SK-N-SH treated with all-trans-retinoic acid at 6 μM for 48 hours (cell line): ENCODE results near the gene OVCA2.
"Not testable (repeated sequence)": the region's sequence is repeated elsewhere in the genome, so short reads cannot be mapped to it uniquely, and the experiment has no call there.

Experiments
- CREB5 ChIP-seq: fragments of 250-450 bp; sonication (Bioruptor Pico); IDR thresholded peaks from 2 replicates; pipeline ENCODE4 v1.5.1; 2020; ENCODE audit warnings: low read depth, mild to moderate bottlenecking, moderate library complexity
- RARB ChIP-seq: fragments of 250-450 bp; sonication (Bioruptor Pico); IDR thresholded peaks from 2 replicates; pipeline ENCODE4 v1.8.0; 2021; ENCODE audit warnings: mild to moderate bottlenecking, moderate library complexity
- SNAI2 ChIP-seq: fragments of 250-450 bp; sonication (Bioruptor Pico); IDR thresholded peaks from 2 replicates; pipeline ENCODE4 v1.5.0; 2020; ENCODE audit warnings: mild to moderate bottlenecking, moderate library complexity
- ZNF565 ChIP-seq: fragments of 450-650 bp; formaldehyde crosslinking; conservative IDR thresholded peaks from 2 replicates; pipeline ENCODE4 v1.5.0; 2020; ENCODE audit warnings: low read depth, mild to moderate bottlenecking, moderate library complexity
- ZNF8 ChIP-seq: fragments of 450-650 bp; formaldehyde crosslinking; IDR thresholded peaks from 2 replicates; pipeline ENCODE4 v1.5.0; 2020; ENCODE audit warnings: mild to moderate bottlenecking, moderate library complexity

GRCh38 chr17:2013220-2013993 lies 28.4 kb upstream of the OVCA2 start:
- TF ChIP-seq RARB (CRISPR knock-in tag); ZNF565; SNAI2 (CRISPR knock-in tag); CREB5 (CRISPR knock-in tag); ZNF8 (CRISPR knock-in tag): not testable (repeated sequence)
